Smooth muscle cell of the brain vasculature (primary cell): Measurements from ENCODE around the gene MYOF.
A peak's percentile ranks its signal among the peaks of the same experiment; 100 is the strongest.
"Not testable (repeated sequence)": the region's sequence is repeated elsewhere in the genome, so short reads cannot be mapped to it uniquely, and the experiment has no call there.

Source experiments
- DNase-seq: peaks from one replicate; pipeline ENCODE4 v3.0.0-alpha.2; 2012; ENCODE audit warnings: low read depth, low spot score

The MYOF gene

GRCh38 chr10:93454736-93455135 lies 27.4 kb downstream of the MYOF start:
- DNase-seq, result no peak

GRCh38 chr10:93454146-93454545 lies 28.0 kb downstream of the MYOF start:
- DNase-seq, result no peak

GRCh38 chr10:93452143-93452542 lies 30.0 kb downstream of the MYOF start:
- no peak for DNase-seq

GRCh38 chr10:93451244-93451947 lies 30.7 kb downstream of the MYOF start:
- no peak for DNase-seq

GRCh38 chr10:93447970-93448369 lies 34.2 kb downstream of the MYOF start:
- no peak for DNase-seq

- no peak for DNase-seq
Observed at GRCh38 chr10:93447019-93447418, 35.1 kb downstream of the MYOF start.

GRCh38 chr10:93445978-93446720 lies 36.0 kb downstream of the MYOF start:
- DNase-seq, result no peak

GRCh38 chr10:93445097-93445960 lies 36.8 kb downstream of the MYOF start:
- peak; percentile 97 for DNase-seq

- DNase-seq, result no peak
Observed at GRCh38 chr10:93443481-93443880, 38.7 kb downstream of the MYOF start.

GRCh38 chr10:93442721-93443120 lies 39.4 kb downstream of the MYOF start:
- DNase-seq, result not testable (repeated sequence)

GRCh38 chr10:93440591-93441091 lies 41.5 kb downstream of the MYOF start:
- no peak for DNase-seq

- no peak for DNase-seq
Observed at GRCh38 chr10:93438613-93439253, 43.4 kb downstream of the MYOF start.

- DNase-seq, result no peak
Observed at GRCh38 chr10:93437946-93438612, 44.1 kb downstream of the MYOF start.

GRCh38 chr10:93437086-93437945 lies 44.8 kb downstream of the MYOF start:
- peak; percentile 95 for DNase-seq

GRCh38 chr10:93436591-93437085 lies 45.5 kb downstream of the MYOF start:
- peak; percentile 79 for DNase-seq

GRCh38 chr10:93435621-93436397 lies 46.3 kb downstream of the MYOF start:
- DNase-seq, result no peak

GRCh38 chr10:93434991-93435491 lies 47.1 kb downstream of the MYOF start:
- no peak for DNase-seq

GRCh38 chr10:93431361-93431760 lies 50.8 kb downstream of the MYOF start:
- DNase-seq, result no peak

- DNase-seq, result no peak
Observed at GRCh38 chr10:93425861-93426260, 56.3 kb downstream of the MYOF start.
